ENCODE results near the gene KCNMA1. TPM values are rescaled to one million over a fixed set of nuclear protein-coding genes. Genes with fewer than 3 reads are reported as not detected.

The KCNMA1 gene
- total and polyA plus RNA-seq, 7 experiments from 2014 or later: 0.42 TPM; not detected in 6

DNA sequence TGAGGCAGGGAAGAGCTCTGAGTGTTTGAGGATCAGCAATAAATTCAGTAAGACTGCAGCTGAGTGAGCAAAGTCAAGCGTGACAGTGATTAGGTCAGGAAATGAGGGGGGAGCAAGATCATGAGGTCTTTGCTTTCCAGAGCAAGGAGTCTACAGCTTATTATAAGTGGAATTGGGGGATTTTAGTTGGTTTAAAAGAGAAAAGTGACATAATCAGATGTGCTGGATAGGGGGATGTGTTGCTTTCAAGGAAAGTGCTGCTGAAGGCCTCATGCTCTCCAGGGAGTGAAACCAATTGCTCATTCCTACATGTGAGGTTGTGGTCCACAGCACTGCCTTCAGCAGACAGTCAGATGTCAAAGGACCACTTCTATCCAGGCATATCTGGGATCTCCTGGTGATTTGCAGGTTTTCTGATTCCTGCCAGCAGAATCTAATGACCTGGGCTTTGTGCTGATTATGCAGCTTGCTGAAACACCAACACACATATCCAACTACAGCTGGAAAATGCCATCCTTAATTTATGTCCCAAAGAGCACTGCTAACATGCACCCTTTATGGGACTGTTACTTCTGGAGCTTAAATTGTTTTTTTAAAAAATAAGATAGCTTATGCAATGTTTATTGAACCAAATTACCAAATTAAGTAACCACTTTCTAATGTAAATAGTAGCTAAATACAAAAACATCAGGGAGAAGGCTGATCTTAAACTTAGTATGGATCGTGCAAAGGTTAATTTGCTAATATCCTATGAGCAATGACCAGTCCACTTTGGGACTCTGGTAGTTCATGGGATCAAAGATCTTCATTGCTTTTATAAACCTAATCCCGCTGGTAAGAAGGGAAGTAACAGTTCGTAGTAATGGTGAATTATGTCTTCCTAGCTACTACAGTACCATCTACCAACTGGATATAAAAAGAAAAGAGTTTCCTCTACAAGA is 607.6 kb downstream of the KCNMA1 start:
- Mint-ChIP-seq H3K4me3 (no peak overlapping the region), H3K9me3 (no peaks in the 10 kb centered on the region), H3K4me1 (peaks cover 0 to 9% (median 0%) of the 10 kb centered on the region in 7 donors), H3K27me3 (peaks cover 0 to 23% (median 15%) of the 10 kb centered on the region in 5 donors), H3K27ac (no peak overlapping the region), H3K36me3 (no peaks in the 10 kb centered on the region)
- CTCF ChIA-PET: no interaction called here
- intact Hi-C loops (cut with micrococcal nuclease): no loop called here
- POLR2A ChIA-PET: no interaction called here
- Histone ChIP-seq H3K4me3 (ENCODE audit: low read length) (no peak overlapping the region), H3K27me3 (ENCODE audit: control insufficient read depth in 2 of 2, insufficient read depth in 2 of 2, low read length in 2 of 2) (no peaks in the 10 kb centered on the region), H3K27ac (ENCODE audit: low read depth, low read length) (no peak overlapping the region), H3K4me1 (ENCODE audit: control insufficient read depth in 2 of 2, insufficient read depth in 2 of 2, low read length in 2 of 2) (no peaks in the 10 kb centered on the region), H3K9me3 (ENCODE audit: control insufficient read depth in 2 of 3, low read length in 3 of 3) (no peaks in the 10 kb centered on the region), H3K36me3 (ENCODE audit: control insufficient read depth in 2 of 3, insufficient read depth in 3 of 3, low read length in 3 of 3) (no peaks in the 10 kb centered on the region)
- DNase-seq (no peak), ATAC-seq (no peak)

DNA sequence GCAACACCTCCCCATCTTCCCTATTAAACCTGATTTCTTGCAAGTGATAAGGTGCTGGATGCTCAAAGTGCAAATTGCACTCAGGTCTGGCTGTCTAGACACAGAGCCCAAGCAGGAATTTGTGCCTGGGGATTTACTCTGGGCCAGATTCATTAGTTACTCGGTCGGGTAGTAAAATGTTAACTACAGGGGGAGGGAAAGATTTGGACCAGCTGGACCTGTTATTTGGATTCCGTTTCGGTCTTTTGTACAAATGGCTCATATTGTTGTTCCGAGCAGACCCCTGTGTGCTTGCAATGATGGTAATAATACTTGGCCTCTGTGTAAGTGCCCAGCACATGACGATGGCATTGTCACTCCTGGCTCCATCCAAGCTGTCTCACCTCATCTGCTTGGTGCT is 609.6 kb downstream of the KCNMA1 start:
- intact Hi-C loops (cut with micrococcal nuclease): no loop called here
- DNase-seq: no peak
- Mint-ChIP-seq H3K4me1 (peaks cover 0 to 9% (median 0%) of the 10 kb centered on the region in 7 donors), H3K4me3 (no peak overlapping the region), H3K36me3 (no peaks in the 10 kb centered on the region), H3K27me3 (peaks cover 0 to 33% (median 19%) of the 10 kb centered on the region in 5 donors), H3K9me3 (no peaks in the 10 kb centered on the region), H3K27ac (no peak overlapping the region)
- no peaks in the 10 kb centered on the region for H3K27me3 ChIP-seq (ENCODE audit: control insufficient read depth in 2 of 2, insufficient read depth in 2 of 2, low read length in 2 of 2)
- H3K27ac ChIP-seq (ENCODE audit: low read depth, low read length): no peak overlapping the region
- no peaks in the 10 kb centered on the region for H3K36me3 ChIP-seq (ENCODE audit: control insufficient read depth in 2 of 3, insufficient read depth in 3 of 3, low read length in 3 of 3)
- H3K9me3 ChIP-seq (ENCODE audit: control insufficient read depth in 2 of 3, low read length in 3 of 3): no peaks in the 10 kb centered on the region
- ChIA-PET CTCF (no interaction called here), POLR2A (no interaction called here)
- no peak overlapping the region for H3K4me3 ChIP-seq (ENCODE audit: low read length)
- no peak for ATAC-seq
- H3K4me1 ChIP-seq (ENCODE audit: control insufficient read depth in 2 of 2, insufficient read depth in 2 of 2, low read length in 2 of 2): no peaks in the 10 kb centered on the region

DNA sequence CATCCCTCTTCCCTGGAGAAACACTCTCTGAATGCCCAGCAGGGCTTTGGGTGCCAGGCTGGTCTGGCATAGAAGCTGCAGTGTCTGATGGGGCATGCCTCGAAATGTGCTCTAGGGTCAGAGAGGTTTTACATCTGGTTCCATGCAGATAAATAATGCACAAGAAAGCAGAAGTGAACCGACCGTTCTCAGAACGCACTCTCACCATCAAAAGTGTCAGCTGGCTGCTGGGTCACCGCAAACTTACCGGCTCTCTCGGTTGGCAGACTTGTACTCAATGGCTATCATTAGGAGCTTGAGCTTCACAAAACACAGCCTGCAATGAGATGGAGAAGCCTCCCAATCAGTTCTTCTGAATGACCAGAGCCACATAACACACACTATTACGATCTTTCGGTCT is 610.0 kb downstream of the KCNMA1 start:
- H3K27ac ChIP-seq (ENCODE audit: low read depth, low read length): no peak overlapping the region
- no peaks in the 10 kb centered on the region for H3K4me1 ChIP-seq (ENCODE audit: control insufficient read depth in 2 of 2, insufficient read depth in 2 of 2, low read length in 2 of 2)
- ChIA-PET POLR2A (no interaction called here), CTCF (no interaction called here)
- ATAC-seq (peak; percentile 27), DNase-seq (no peak)
- H3K27me3 ChIP-seq (ENCODE audit: control insufficient read depth in 2 of 2, insufficient read depth in 2 of 2, low read length in 2 of 2): no peaks in the 10 kb centered on the region
- H3K9me3 Mint-ChIP-seq: no peaks in the 10 kb centered on the region
- peaks cover 0 to 9% (median 0%) of the 10 kb centered on the region in 7 donors for H3K4me1 Mint-ChIP-seq
- H3K27me3 Mint-ChIP-seq: peaks cover 0 to 37% (median 19%) of the 10 kb centered on the region in 5 donors
- H3K4me3 Mint-ChIP-seq: no peak overlapping the region
- H3K36me3 ChIP-seq (ENCODE audit: control insufficient read depth in 2 of 3, insufficient read depth in 3 of 3, low read length in 3 of 3): no peaks in the 10 kb centered on the region
- no peak overlapping the region for H3K4me3 ChIP-seq (ENCODE audit: low read length)
- no peaks in the 10 kb centered on the region for H3K9me3 ChIP-seq (ENCODE audit: control insufficient read depth in 2 of 3, low read length in 3 of 3)
- intact Hi-C loops (cut with micrococcal nuclease): no loop called here
- no peaks in the 10 kb centered on the region for H3K36me3 Mint-ChIP-seq
- H3K27ac Mint-ChIP-seq: no peak overlapping the region

DNA sequence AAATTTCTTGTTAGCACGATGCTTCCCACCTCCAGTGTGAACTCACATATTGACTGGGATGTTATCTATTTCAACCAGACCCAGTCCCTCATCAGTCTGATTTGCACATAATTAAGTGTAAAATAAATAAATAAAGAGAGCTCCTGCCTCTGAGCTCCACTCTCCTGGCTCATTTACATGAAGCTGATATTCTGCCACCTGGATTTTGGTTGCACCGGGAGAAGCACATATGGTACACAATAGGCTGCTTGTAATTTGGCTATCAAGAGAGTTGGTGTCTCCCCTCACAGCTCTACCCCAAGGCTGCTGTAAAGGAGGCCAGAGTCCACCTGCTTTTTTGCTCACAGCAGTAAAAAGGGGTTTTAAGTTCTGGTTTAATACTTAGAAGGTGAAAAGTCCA is 610.5 kb downstream of the KCNMA1 start:
- H3K27me3 ChIP-seq (ENCODE audit: control insufficient read depth in 2 of 2, insufficient read depth in 2 of 2, low read length in 2 of 2): no peaks in the 10 kb centered on the region
- DNase-seq (no peak), ATAC-seq (no peak)
- H3K4me1 ChIP-seq (ENCODE audit: control insufficient read depth in 2 of 2, insufficient read depth in 2 of 2, low read length in 2 of 2): no peaks in the 10 kb centered on the region
- no peak overlapping the region for H3K4me3 ChIP-seq (ENCODE audit: low read length)
- Mint-ChIP-seq H3K36me3 (no peaks in the 10 kb centered on the region), H3K4me1 (peaks cover 0 to 9% (median 0%) of the 10 kb centered on the region in 7 donors), H3K4me3 (no peak overlapping the region), H3K9me3 (no peaks in the 10 kb centered on the region), H3K27me3 (peaks cover 0 to 37% (median 19%) of the 10 kb centered on the region in 5 donors), H3K27ac (no peak overlapping the region)
- H3K27ac ChIP-seq (ENCODE audit: low read depth, low read length): no peak overlapping the region
- CTCF ChIA-PET: no interaction called here
- POLR2A ChIA-PET: no interaction called here
- intact Hi-C loops (cut with micrococcal nuclease): no loop called here
- no peaks in the 10 kb centered on the region for H3K9me3 ChIP-seq (ENCODE audit: control insufficient read depth in 2 of 3, low read length in 3 of 3)
- H3K36me3 ChIP-seq (ENCODE audit: control insufficient read depth in 2 of 3, insufficient read depth in 3 of 3, low read length in 3 of 3): no peaks in the 10 kb centered on the region

DNA sequence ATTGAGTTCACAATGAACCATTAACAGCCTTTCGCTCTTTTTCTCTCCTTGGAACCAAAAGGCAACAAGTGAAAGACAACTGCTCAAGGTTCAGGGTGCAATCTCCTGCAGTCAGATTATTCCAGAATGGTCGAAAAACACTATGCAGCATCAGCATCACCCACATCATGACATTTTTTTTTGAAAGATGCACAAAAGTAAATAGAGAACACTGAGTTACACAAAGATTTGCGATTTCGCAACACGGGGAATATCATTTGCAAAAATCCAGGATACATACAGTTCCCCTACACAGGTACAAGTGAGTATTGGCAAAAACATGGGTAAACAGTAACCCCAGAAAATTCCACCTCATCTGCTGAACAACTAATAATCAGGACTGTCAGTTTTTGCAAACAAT is 611.5 kb downstream of the KCNMA1 start:
- Mint-ChIP-seq H3K36me3 (no peaks in the 10 kb centered on the region), H3K4me3 (no peak overlapping the region), H3K27ac (no peak overlapping the region)

DNA sequence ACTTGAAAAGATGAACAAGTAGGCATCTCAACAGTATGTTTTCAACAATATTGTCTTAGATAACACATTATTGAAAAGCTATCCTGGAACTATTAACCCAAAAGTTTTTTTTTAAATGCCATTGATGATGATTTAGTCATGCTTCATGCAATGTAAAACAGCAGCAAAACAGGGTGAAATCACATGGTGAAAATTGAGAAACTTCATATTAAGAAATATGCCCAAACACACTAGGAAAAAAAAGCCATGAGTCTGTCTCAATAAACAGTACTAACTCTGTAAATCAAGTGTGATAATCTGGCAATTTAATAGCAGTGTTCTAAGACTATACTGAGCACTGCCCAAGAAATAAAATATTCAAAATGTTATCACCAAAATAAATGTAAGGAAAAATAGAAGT is 613.1 kb downstream of the KCNMA1 start:
- no peaks in the 10 kb centered on the region for H3K27me3 ChIP-seq (ENCODE audit: control insufficient read depth in 2 of 2, insufficient read depth in 2 of 2, low read length in 2 of 2)
- no peaks in the 10 kb centered on the region for H3K4me1 ChIP-seq (ENCODE audit: control insufficient read depth in 2 of 2, insufficient read depth in 2 of 2, low read length in 2 of 2)
- no peak for ATAC-seq
- Mint-ChIP-seq H3K4me1 (peaks cover 0 to under 1% (median 0%) of the 10 kb centered on the region in 7 donors), H3K9me3 (no peaks in the 10 kb centered on the region), H3K27ac (no peak overlapping the region), H3K36me3 (no peaks in the 10 kb centered on the region), H3K4me3 (no peak overlapping the region), H3K27me3 (peaks cover 0 to 34% (median 20%) of the 10 kb centered on the region in 5 donors)
- H3K27ac ChIP-seq (ENCODE audit: low read depth, low read length): no peak overlapping the region
- POLR2A ChIA-PET: no interaction called here
- DNase-seq: no peak
- CTCF ChIA-PET: no interaction called here
- no peaks in the 10 kb centered on the region for H3K36me3 ChIP-seq (ENCODE audit: control insufficient read depth in 2 of 3, insufficient read depth in 3 of 3, low read length in 3 of 3)
- intact Hi-C loops (cut with micrococcal nuclease): no loop called here
- H3K9me3 ChIP-seq (ENCODE audit: control insufficient read depth in 2 of 3, low read length in 3 of 3): no peaks in the 10 kb centered on the region
- no peak overlapping the region for H3K4me3 ChIP-seq (ENCODE audit: low read length)

More for the DNA sequence above, 611.5 kb downstream of the KCNMA1 start:
- ChIA-PET CTCF (no interaction called here), POLR2A (no interaction called here)
- no peaks in the 10 kb centered on the region for H3K9me3 ChIP-seq (ENCODE audit: control insufficient read depth in 2 of 3, low read length in 3 of 3)
- no peaks in the 10 kb centered on the region for H3K4me1 ChIP-seq (ENCODE audit: control insufficient read depth in 2 of 2, insufficient read depth in 2 of 2, low read length in 2 of 2)
- H3K4me3 ChIP-seq (ENCODE audit: low read length): no peak overlapping the region
- H3K27me3 ChIP-seq (ENCODE audit: control insufficient read depth in 2 of 2, insufficient read depth in 2 of 2, low read length in 2 of 2): no peaks in the 10 kb centered on the region
- H3K4me1 Mint-ChIP-seq: peaks cover 0 to 5% (median 0%) of the 10 kb centered on the region in 7 donors
- H3K27ac ChIP-seq (ENCODE audit: low read depth, low read length): no peak overlapping the region
- no peaks in the 10 kb centered on the region for H3K36me3 ChIP-seq (ENCODE audit: control insufficient read depth in 2 of 3, insufficient read depth in 3 of 3, low read length in 3 of 3)
- ATAC-seq: no peak
- H3K27me3 Mint-ChIP-seq: peaks cover 0 to 37% (median 20%) of the 10 kb centered on the region in 5 donors
- intact Hi-C loops (cut with micrococcal nuclease): no loop called here
- DNase-seq: no peak
- H3K9me3 Mint-ChIP-seq: no peaks in the 10 kb centered on the region

DNA sequence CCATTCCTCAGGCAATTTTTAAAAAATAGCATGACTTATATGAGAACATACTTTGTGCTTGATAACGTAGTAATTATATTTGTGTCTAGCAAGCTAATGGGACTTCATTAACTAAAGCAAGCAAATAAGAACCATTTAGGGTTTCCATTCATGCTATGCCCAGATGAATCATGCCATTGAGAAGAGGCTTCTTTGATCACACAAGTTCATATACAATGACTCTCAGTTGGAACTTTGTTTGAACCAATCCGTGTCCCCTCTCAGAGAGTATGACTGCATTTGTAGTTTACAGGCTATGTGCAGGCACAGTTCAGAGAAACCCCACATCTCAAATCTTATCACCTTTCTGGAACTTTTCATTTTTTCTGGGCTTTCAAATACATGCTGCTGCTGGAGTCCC is 614.2 kb downstream of the KCNMA1 start:
- no peaks in the 10 kb centered on the region for H3K9me3 Mint-ChIP-seq
- no peak for ATAC-seq
- no peak overlapping the region for H3K27ac Mint-ChIP-seq
- no peaks in the 10 kb centered on the region for H3K27me3 ChIP-seq (ENCODE audit: control insufficient read depth in 2 of 2, insufficient read depth in 2 of 2, low read length in 2 of 2)
- CTCF ChIA-PET: no interaction called here
- H3K9me3 ChIP-seq (ENCODE audit: control insufficient read depth in 2 of 3, low read length in 3 of 3): no peaks in the 10 kb centered on the region
- H3K27me3 Mint-ChIP-seq: peaks cover 0 to 29% (median 20%) of the 10 kb centered on the region in 5 donors
- no peaks in the 10 kb centered on the region for H3K36me3 Mint-ChIP-seq
- H3K36me3 ChIP-seq (ENCODE audit: control insufficient read depth in 2 of 3, insufficient read depth in 3 of 3, low read length in 3 of 3): no peaks in the 10 kb centered on the region
- H3K4me1 Mint-ChIP-seq: no peaks in the 10 kb centered on the region
- H3K4me3 ChIP-seq (ENCODE audit: low read length): no peak overlapping the region
- H3K4me1 ChIP-seq (ENCODE audit: control insufficient read depth in 2 of 2, insufficient read depth in 2 of 2, low read length in 2 of 2): no peaks in the 10 kb centered on the region
- H3K4me3 Mint-ChIP-seq: no peak overlapping the region
- no peak for DNase-seq
- POLR2A ChIA-PET: no interaction called here
- no peak overlapping the region for H3K27ac ChIP-seq (ENCODE audit: low read depth, low read length)
- intact Hi-C loops (cut with micrococcal nuclease): no loop called here

All from naive thymus-derived CD4-positive, alpha-beta T cell (primary cell).